HCT116 (cell line): ENCODE measurements around the gene GJA10. TPM values are rescaled to one million over a fixed set of nuclear protein-coding genes. Genes with fewer than 3 reads are reported as not detected.

Experiments
- ATAC-seq: fragments of 200-7000 bp; cut with Tn5 transposase; 2 replicates; pipeline ENCODE4 v1.9.1; 2020; ENCODE audit warnings: mild to moderate bottlenecking, moderate library complexity
- BruUV-seq: library from RNA; stranded (reverse); fragments of 400-500 nt; replicated peaks from 2 replicates; lab custom pipeline; 2021; lab: Mats Ljungman, UMichigan
- CTCF ChIA-PET: fragments of 300-600 bp; sonication (Branson Sonifier 250); formaldehyde crosslinking; loops from one replicate; lab custom pipeline; 2021; ENCODE audit warnings: antibody characterized with exemption; lab: Charles Lee
- POLR2A ChIA-PET: fragments of 300-600, 350-600 bp; sonication (Branson Sonifier 250); formaldehyde crosslinking; loops from one replicate; lab custom pipeline; 2021; ENCODE audit warnings: antibody characterized with exemption; lab: Charles Lee
- RAD21 ChIA-PET, 2 experiments: fragments of 300-600 bp; sonication (Branson Sonifier 250); formaldehyde crosslinking; loops; one replicate each; lab custom pipeline; 2023; ENCODE audit warnings: low total read pairs in 2 of 2; ENCODE audit not compliant: uncharacterized antibody in 2 of 2, unreplicated experiment in 2 of 2, low non-redundant PET in 1 of 2; lab: Charles Lee
- DNase-seq: peaks from one replicate; pipeline ENCODE4 v3.0.0-alpha.2; 2010; ENCODE audit warnings: low read depth, low spot score
- H2AFZ ChIP-seq: fragments of 200-600 bp; shearing (Covaris generic), sonication (generic); 2 replicates; pipeline ENCODE4 v1.6.1; 2017; ENCODE audit warnings: low read depth, mixed run types, mixed read lengths, antibody characterized with exemption, low read length; ENCODE audit not compliant: poor library complexity, severe bottlenecking
- H3K27ac ChIP-seq: 2 replicates; pipeline ENCODE4 v1.5.1; 2012; ENCODE audit warnings: low read depth, low read length
- H3K27me3 ChIP-seq: fragments of 200-600 bp; sonication (generic); 2 replicates; pipeline ENCODE4 v1.6.1; 2016; ENCODE audit warnings: mixed run types, low read length, mixed read lengths; ENCODE audit not compliant: insufficient read depth
- H3K36me3 ChIP-seq, 2 experiments: fragments of 200-500 bp in 1 of 2; fragments of 200-600 bp in 1 of 2; sonication (Bioruptor generic) in 1 of 2; sonication (generic) in 1 of 2; 2 replicates each; pipeline versions ENCODE4 v1.5.1 to v1.6.1; 2014 to 2016; ENCODE audit warnings: low read length in 2 of 2, inconsistent platforms in 1 of 2, mixed read lengths in 1 of 2, mixed run types in 1 of 2; ENCODE audit not compliant: insufficient read depth in 2 of 2, control insufficient read depth in 1 of 2
- H3K4me1 ChIP-seq, 2 experiments: fragments of 200-600 bp in 1 of 2; sonication (generic) in 1 of 2; 2 replicates each; pipeline versions ENCODE4 v1.5.1 to v1.6.1; 2012 to 2017; ENCODE audit warnings: low read length in 2 of 2, inconsistent platforms in 1 of 2, mild to moderate bottlenecking in 1 of 2, mixed read lengths in 1 of 2, mixed run types in 1 of 2, moderate library complexity in 1 of 2; ENCODE audit not compliant: insufficient read depth in 2 of 2, control insufficient read depth in 1 of 2
- H3K4me2 ChIP-seq: fragments of 200-600 bp; sonication (generic); 2 replicates; pipeline ENCODE4 v1.6.1; 2017; ENCODE audit warnings: mixed run types, low read length, mixed read lengths
- H3K4me3 ChIP-seq, 2 experiments: fragments of 200-600 bp in 1 of 2; sonication (generic) in 1 of 2; replicated peaks in 1 of 2; 2 replicates each; pipeline ENCODE4 v1.5.1; 2011 to 2016; ENCODE audit warnings: low read length in 2 of 2, control low read depth in 1 of 2, low read depth in 1 of 2, mild to moderate bottlenecking in 1 of 2, mixed read lengths in 1 of 2, mixed run types in 1 of 2
- H3K79me2 ChIP-seq: fragments of 200-600 bp; sonication (generic); 2 replicates; pipeline ENCODE4 v1.6.1; 2017; ENCODE audit warnings: mild to moderate bottlenecking, mixed run types, low read length, moderate library complexity, mixed read lengths; ENCODE audit not compliant: insufficient read depth
- H3K9ac ChIP-seq: fragments of 200-600 bp; sonication (generic); 2 replicates; pipeline ENCODE4 v1.6.1; 2016; ENCODE audit warnings: low read length, mixed read lengths
- H3K9me2 ChIP-seq: fragments of 200-600 bp; sonication (generic), shearing (Covaris generic); 2 replicates; pipeline ENCODE4 v1.6.1; 2017; ENCODE audit warnings: mixed run types, mild to moderate bottlenecking, moderate library complexity; ENCODE audit not compliant: insufficient read depth
- H3K9me3 ChIP-seq, 2 experiments: fragments of 200-500 bp in 1 of 2; fragments of 200-600 bp in 1 of 2; sonication (Bioruptor generic) in 1 of 2; sonication (generic) in 1 of 2; 2 replicates each; pipeline ENCODE4 v1.6.1; 2014 to 2017; ENCODE audit warnings: low read length in 2 of 2, mixed read lengths in 2 of 2, inconsistent platforms in 1 of 2, low read depth in 1 of 2, mild to moderate bottlenecking in 1 of 2, mixed run types in 1 of 2, moderate library complexity in 1 of 2; ENCODE audit not compliant: control insufficient read depth in 1 of 2, insufficient read depth in 1 of 2
- H4K20me1 ChIP-seq: fragments of 200-600 bp; sonication (generic), shearing (Covaris generic); 2 replicates; pipeline ENCODE4 v1.6.1; 2017; ENCODE audit warnings: mixed run types, mild to moderate bottlenecking, moderate library complexity; ENCODE audit not compliant: insufficient read depth
- ELF1 ChIP-seq: IDR thresholded peaks from 2 replicates; pipeline ENCODE4 v1.6.1; 2012; ENCODE audit warnings: low read depth, borderline replicate concordance
- SIN3A ChIP-seq: IDR thresholded peaks from 2 replicates; pipeline ENCODE4 v1.6.1; 2012; ENCODE audit warnings: low read depth
- ZNF274 ChIP-seq: fragments of 200-500 bp; sonication (Bioruptor generic); IDR thresholded peaks from 2 replicates; pipeline ENCODE4 v1.6.1; 2014; ENCODE audit warnings: mild to moderate bottlenecking, low read depth, low read length, inconsistent platforms
- intact Hi-C: fragments of 100-400 bp; cut with micrococcal nuclease; formaldehyde crosslinking; loops from 2 replicates; pipeline ENCODE4 v1.10.0; 2022
- total RNA-seq: library from RNA; stranded (reverse); gene quantifications from one replicate; pipeline ENCODE4 v1.2.1, GENCODE V29; 2021; ENCODE audit not compliant: unreplicated experiment
- TF ChIP-seq, protein P1 (sequence below): IDR thresholded peaks from 2 replicates; pipeline ENCODE4 v1.6.1; 2012
- TF ChIP-seq, protein P2 (sequence below), 3 experiments: fragments of 200-600 bp in 1 of 3; sonication (generic) in 1 of 3; IDR thresholded peaks in 2 of 3; conservative IDR thresholded peaks in 1 of 3; 2 replicates each; pipeline ENCODE4 v1.5.1; 2012 to 2017; ENCODE audit warnings: low read depth in 2 of 3, low read length in 2 of 3, antibody characterized with exemption in 1 of 3, borderline replicate concordance in 1 of 3, control low read depth in 1 of 3, mild to moderate bottlenecking in 1 of 3, mixed read lengths in 1 of 3, mixed run types in 1 of 3, moderate library complexity in 1 of 3; ENCODE audit not compliant: insufficient read depth in 1 of 3

Gene GJA10
- total RNA-seq, 1 experiment from 2014 or later, result not detected

DNA sequence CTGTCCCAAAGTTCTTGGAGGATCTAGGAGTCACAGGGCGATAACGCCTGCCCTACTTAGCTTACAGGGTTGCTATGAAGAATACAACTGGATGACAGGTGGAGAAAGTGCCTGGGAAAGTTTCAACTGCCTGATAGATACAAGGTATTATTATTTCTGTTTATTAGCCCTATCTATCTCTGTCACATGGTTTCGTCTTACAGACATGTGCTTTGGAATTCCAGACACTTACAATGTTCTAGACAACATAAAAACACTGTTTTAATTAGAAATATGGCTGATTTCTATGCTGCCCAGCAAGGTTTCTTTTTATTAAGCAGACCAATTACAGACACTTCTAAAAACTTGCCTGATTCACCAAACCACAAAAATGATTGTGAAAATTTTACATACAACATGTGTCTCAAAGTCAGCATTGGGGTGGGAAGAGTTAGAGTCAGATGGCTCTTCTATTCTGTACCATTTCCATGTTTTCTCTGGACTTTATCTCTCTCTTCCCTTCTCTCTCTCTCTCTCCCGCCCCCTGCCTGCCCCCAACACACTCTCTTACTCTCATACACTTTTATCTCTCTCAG is 50.0 kb downstream of the GJA10 start:
- no peaks in the 10 kb centered on the region for H3K36me3 ChIP-seq
- ChIA-PET POLR2A (no interaction called here), CTCF (interaction anchor here (1.1 kb wide), 1 partner anchor 535 kb away, joined by 3 read pairs; no protein-coding TSS in a partner anchor)

More for the DNA sequence above, 50.0 kb downstream of the GJA10 start:
- Histone ChIP-seq H3K9me3 (no peaks in the 10 kb centered on the region), H4K20me1 (no peaks in the 10 kb centered on the region)
- no peak for ATAC-seq
- no TSS peak for BruUV-seq
- TF ChIP-seq, protein P1, sequence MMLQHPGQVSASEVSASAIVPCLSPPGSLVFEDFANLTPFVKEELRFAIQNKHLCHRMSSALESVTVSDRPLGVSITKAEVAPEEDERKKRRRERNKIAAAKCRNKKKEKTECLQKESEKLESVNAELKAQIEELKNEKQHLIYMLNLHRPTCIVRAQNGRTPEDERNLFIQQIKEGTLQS, result no peak
- TF ChIP-seq ZNF274, result no peak
- TF ChIP-seq, protein P2, sequence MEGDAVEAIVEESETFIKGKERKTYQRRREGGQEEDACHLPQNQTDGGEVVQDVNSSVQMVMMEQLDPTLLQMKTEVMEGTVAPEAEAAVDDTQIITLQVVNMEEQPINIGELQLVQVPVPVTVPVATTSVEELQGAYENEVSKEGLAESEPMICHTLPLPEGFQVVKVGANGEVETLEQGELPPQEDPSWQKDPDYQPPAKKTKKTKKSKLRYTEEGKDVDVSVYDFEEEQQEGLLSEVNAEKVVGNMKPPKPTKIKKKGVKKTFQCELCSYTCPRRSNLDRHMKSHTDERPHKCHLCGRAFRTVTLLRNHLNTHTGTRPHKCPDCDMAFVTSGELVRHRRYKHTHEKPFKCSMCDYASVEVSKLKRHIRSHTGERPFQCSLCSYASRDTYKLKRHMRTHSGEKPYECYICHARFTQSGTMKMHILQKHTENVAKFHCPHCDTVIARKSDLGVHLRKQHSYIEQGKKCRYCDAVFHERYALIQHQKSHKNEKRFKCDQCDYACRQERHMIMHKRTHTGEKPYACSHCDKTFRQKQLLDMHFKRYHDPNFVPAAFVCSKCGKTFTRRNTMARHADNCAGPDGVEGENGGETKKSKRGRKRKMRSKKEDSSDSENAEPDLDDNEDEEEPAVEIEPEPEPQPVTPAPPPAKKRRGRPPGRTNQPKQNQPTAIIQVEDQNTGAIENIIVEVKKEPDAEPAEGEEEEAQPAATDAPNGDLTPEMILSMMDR (IDR thresholded peaks at IDR 0.05 in 2 of 3, conservative IDR thresholded peaks at IDR 0.05 in 1 of 3; ENCODE audit: borderline replicate concordance in 1 of 3, insufficient read depth in 1 of 3, low read depth in 2 of 3, low read length in 2 of 3), result no peak
- no peak for TF ChIP-seq ELF1
- no peak for TF ChIP-seq SIN3A
- TF ChIP-seq, all 23 proteins: peak for 0
- no peaks in the 10 kb centered on the region for H3K79me2 ChIP-seq
- H3K27ac ChIP-seq, result no peak overlapping the region
- no peak overlapping the region for H3K4me2 ChIP-seq
- no peak overlapping the region for H2AFZ ChIP-seq
- no peaks in the 10 kb centered on the region for H3K9me2 ChIP-seq
- no peaks in the 10 kb centered on the region for H3K4me1 ChIP-seq
- no peak overlapping the region for H3K9ac ChIP-seq
- RAD21 ChIA-PET, result no interaction called here
- intact Hi-C loops, result loop anchor here (5.0 to 10.0 kb wide), 2 partner anchors 341 to 628 kb away; no protein-coding TSS in a partner anchor
- no peak for DNase-seq
- H3K4me3 ChIP-seq, result no peak overlapping the region
- no peaks in the 10 kb centered on the region for H3K27me3 ChIP-seq
